DMS114 treated with DMSO at 0.1 percent for 48 hours (cell line): ENCODE data around the gene H6PD.

Experiments used
- DNase-seq: peaks from one replicate; lab custom pipeline; 2025; ENCODE audit not compliant: unreplicated experiment; lab: John Stamatoyannopoulos, UW

Gene H6PD

GRCh38 chr1:9314711-9315379 is 80.3 kb downstream of the H6PD start:
- no peak for DNase-seq

GRCh38 chr1:9315411-9316079 is 81.0 kb downstream of the H6PD start:
- DNase-seq, result no peak

GRCh38 chr1:9316080-9316444 is 81.5 kb downstream of the H6PD start:
- no peak for DNase-seq

- DNase-seq, result no peak
Measured at GRCh38 chr1:9316512-9316911, 81.9 kb downstream of the H6PD start.

- DNase-seq, result no peak
Measured at GRCh38 chr1:9317072-9317471, 82.5 kb downstream of the H6PD start.

- no peak for DNase-seq
Measured at GRCh38 chr1:9317591-9318417, 83.2 kb downstream of the H6PD start.

- DNase-seq, result no peak
Measured at GRCh38 chr1:9319208-9319788, 84.7 kb downstream of the H6PD start.

- DNase-seq, result no peak
Measured at GRCh38 chr1:9319789-9320519, 85.4 kb downstream of the H6PD start.
